H1 (cell line): ENCODE measurements around the gene ADCK2. TPM values are rescaled to one million over a fixed set of nuclear protein-coding genes. Genes with fewer than 3 reads are reported as not detected.

ENCODE experiments used
- CTCF ChIA-PET: fragments of 300-600 bp; sonication (Branson Sonifier 250); formaldehyde crosslinking; loops from one replicate; lab custom pipeline; 2021; ENCODE audit not compliant: partially characterized antibody; lab: Charles Lee
- POLR2A ChIA-PET: fragments of 300-600 bp; sonication (Branson Sonifier 250); formaldehyde crosslinking; loops from one replicate; lab custom pipeline; 2021; ENCODE audit warnings: inconsistent platforms; ENCODE audit not compliant: partially characterized antibody; lab: Charles Lee
- DNase-seq, 2 experiments: peaks; one replicate each; pipeline versions ENCODE4 v3.0.0 to v3.0.0-alpha.2; 2010 to 2022; ENCODE audit warnings: low spot score in 2 of 2, low read depth in 1 of 2, mixed read lengths in 1 of 2
- FAIRE-seq: peaks from 2 replicates; lab custom pipeline; 2011; peaks lifted over from hg19 to GRCh38; lab: Jason Lieb, UNC
- H2AFZ ChIP-seq: 2 replicates; pipeline ENCODE4 v1.8.1; 2012; ENCODE audit warnings: low read length, inconsistent platforms
- H2AK5ac ChIP-seq: 2 replicates; pipeline ENCODE4 v1.6.1; 2013; ENCODE audit warnings: low read depth, low read length
- H2BK120ac ChIP-seq: replicated peaks from 2 replicates; pipeline ENCODE3; 2013; ENCODE audit warnings: low read depth, low read length, inconsistent platforms
- H2BK12ac ChIP-seq: 2 replicates; pipeline ENCODE4 v1.6.1; 2013; ENCODE audit warnings: low read depth, low read length
- H2BK15ac ChIP-seq: 2 replicates; pipeline ENCODE4 v1.6.1; 2013; ENCODE audit warnings: low read length
- H2BK20ac ChIP-seq: 2 replicates; pipeline ENCODE4 v1.6.1; 2013; ENCODE audit warnings: low read length
- H2BK5ac ChIP-seq: 2 replicates; pipeline ENCODE4 v1.6.1; 2013; ENCODE audit warnings: low read depth, low read length
- H3K14ac ChIP-seq: 2 replicates; pipeline ENCODE4 v1.6.1; 2013; ENCODE audit warnings: inconsistent platforms; ENCODE audit not compliant: insufficient read length
- H3K18ac ChIP-seq: 2 replicates; pipeline ENCODE4 v1.6.1; 2013; ENCODE audit warnings: low read length; ENCODE audit errors: extremely low read depth
- H3K23ac ChIP-seq: 2 replicates; pipeline ENCODE4 v1.6.1; 2013; ENCODE audit warnings: inconsistent platforms; ENCODE audit not compliant: insufficient read length
- H3K23me2 ChIP-seq: 2 replicates; pipeline ENCODE4 v1.6.1; 2013; ENCODE audit warnings: low read depth, low read length
- H3K27ac ChIP-seq: 2 replicates; pipeline ENCODE4 v1.6.1; 2011; ENCODE audit warnings: low read depth, low read length, inconsistent platforms
- H3K27me3 ChIP-seq, 4 experiments: replicated peaks in 1 of 4; 1 replicate in 1 of 4; 2 replicates in 3 of 4; pipeline versions ENCODE4 v1.6.1 to v1.8.1; 2011 to 2013; ENCODE audit warnings: low read length in 3 of 4, mild to moderate bottlenecking in 3 of 4, inconsistent platforms in 2 of 4, mixed read lengths in 2 of 4, moderate library complexity in 1 of 4; ENCODE audit not compliant: control insufficient read depth in 3 of 4, insufficient read depth in 3 of 4; ENCODE audit errors: extremely low read depth in 1 of 4
- H3K36me3 ChIP-seq, 4 experiments: 2 replicates each; pipeline versions ENCODE4 v1.6.1 to v1.8.1; 2011 to 2013; ENCODE audit warnings: mild to moderate bottlenecking in 4 of 4, low read length in 3 of 4, moderate library complexity in 2 of 4, control low read depth in 1 of 4, inconsistent platforms in 1 of 4; ENCODE audit not compliant: insufficient read depth in 4 of 4, control insufficient read depth in 2 of 4
- H3K4ac ChIP-seq: replicated peaks from 2 replicates; pipeline ENCODE3; 2013; ENCODE audit warnings: low read length, low read depth, mixed read lengths, inconsistent platforms; ENCODE audit not compliant: insufficient read length
- H3K4me1 ChIP-seq, 4 experiments: replicated peaks in 1 of 4; 1 replicate in 1 of 4; 2 replicates in 3 of 4; pipeline versions ENCODE4 v1.6.1 to v1.8.1; 2011 to 2013; ENCODE audit warnings: low read length in 3 of 4, inconsistent platforms in 2 of 4, mixed read lengths in 1 of 4; ENCODE audit not compliant: insufficient read depth in 4 of 4, control insufficient read depth in 3 of 4
- H3K4me2 ChIP-seq, 2 experiments: 2 replicates each; pipeline versions ENCODE4 v1.6.1 to v1.8.1; 2011 to 2013; ENCODE audit warnings: low read depth in 2 of 2, low read length in 2 of 2, control low read depth in 1 of 2, inconsistent platforms in 1 of 2, mild to moderate bottlenecking in 1 of 2; ENCODE audit not compliant: insufficient read depth in 1 of 2
- H3K4me3 ChIP-seq, 4 experiments: fragments of 200-600, 300-600 bp in 1 of 4; sonication (generic), shearing (Covaris generic), sonication (Bioruptor Twin) in 1 of 4; 2 replicates each; pipeline versions ENCODE4 v1.5.1 to v1.8.1; 2011 to 2016; ENCODE audit warnings: low read length in 4 of 4, low read depth in 3 of 4, control low read depth in 2 of 4, inconsistent platforms in 2 of 4, mild to moderate bottlenecking in 2 of 4, mixed read lengths in 1 of 4, moderate library complexity in 1 of 4; ENCODE audit not compliant: insufficient read depth in 2 of 4; ENCODE audit errors: extremely low read depth in 1 of 4
- H3K56ac ChIP-seq: replicated peaks from 2 replicates; pipeline ENCODE3; 2013; ENCODE audit warnings: low read depth, mild to moderate bottlenecking, mixed read lengths, low read length, inconsistent platforms; ENCODE audit not compliant: insufficient read length
- H3K79me1 ChIP-seq: 2 replicates; pipeline ENCODE4 v1.6.1; 2013; ENCODE audit warnings: low read depth, low read length, control low read depth
- H3K79me2 ChIP-seq, 2 experiments: 2 replicates each; pipeline versions ENCODE4 v1.6.1 to v1.8.1; 2012 to 2013; ENCODE audit warnings: low read length in 2 of 2, mild to moderate bottlenecking in 2 of 2, inconsistent platforms in 1 of 2; ENCODE audit not compliant: insufficient read depth in 2 of 2, control insufficient read depth in 1 of 2
- H3K9ac ChIP-seq, 4 experiments: replicated peaks in 1 of 4; 1 replicate in 1 of 4; 2 replicates in 3 of 4; pipeline versions ENCODE4 v1.6.1 to v1.8.1; 2011 to 2013; ENCODE audit warnings: low read depth in 3 of 4, low read length in 3 of 4, control low read depth in 2 of 4, mild to moderate bottlenecking in 2 of 4, moderate library complexity in 2 of 4, inconsistent platforms in 1 of 4; ENCODE audit errors: extremely low read depth in 1 of 4
- H3K9me3 ChIP-seq, 2 experiments: 2 replicates each; pipeline versions ENCODE4 v1.6.1 to v1.8.1; 2012 to 2013; ENCODE audit warnings: mild to moderate bottlenecking in 2 of 2, moderate library complexity in 2 of 2, control low read depth in 1 of 2, inconsistent platforms in 1 of 2, low read depth in 1 of 2, low read length in 1 of 2, mixed read lengths in 1 of 2; ENCODE audit not compliant: insufficient read depth in 2 of 2
- H4K20me1 ChIP-seq, 2 experiments: replicated peaks in 1 of 2; 2 replicates each; pipeline versions ENCODE3 to v1.8.1; 2011 to 2013; ENCODE audit warnings: inconsistent platforms in 2 of 2, low read length in 2 of 2, mild to moderate bottlenecking in 1 of 2; ENCODE audit not compliant: insufficient read depth in 2 of 2, control insufficient read depth in 1 of 2
- H4K5ac ChIP-seq: 2 replicates; pipeline ENCODE4 v1.6.1; 2013; ENCODE audit warnings: low read length, low read depth, mixed read lengths, inconsistent platforms; ENCODE audit not compliant: insufficient read length
- H4K8ac ChIP-seq: 2 replicates; pipeline ENCODE4 v1.8.0; 2013; ENCODE audit warnings: mild to moderate bottlenecking, moderate library complexity, low read length, inconsistent platforms; ENCODE audit not compliant: insufficient read depth; ENCODE audit errors: extremely low read depth
- H4K91ac ChIP-seq: replicated peaks from 2 replicates; pipeline ENCODE3; 2013; ENCODE audit warnings: low read length, mixed read lengths, inconsistent platforms; ENCODE audit not compliant: insufficient read length
- HDAC2 ChIP-seq, 2 experiments: fragments of 300-600 bp in 1 of 2; sonication (generic) in 1 of 2; IDR thresholded peaks; 2 replicates each; pipeline ENCODE4 v1.6.1; 2011 to 2012; ENCODE audit warnings: low read depth in 2 of 2, low read length in 2 of 2, mild to moderate bottlenecking in 2 of 2, moderate library complexity in 2 of 2, borderline replicate concordance in 1 of 2, inconsistent platforms in 1 of 2
- KDM4A ChIP-seq: IDR thresholded peaks from one replicate; pipeline ENCODE4 v1.7.1; 2012; ENCODE audit warnings: low read depth, mild to moderate bottlenecking, moderate library complexity, low read length, inconsistent platforms; ENCODE audit not compliant: severe bottlenecking
- SUZ12 ChIP-seq: fragments of 200-600 bp; sonication (generic); IDR thresholded peaks from 2 replicates; pipeline ENCODE4 v1.6.1; 2012; ENCODE audit warnings: mild to moderate bottlenecking, inconsistent platforms, low read length, moderate library complexity, mixed read lengths
- WGBS, 2 experiments: shearing (Covaris generic) in 1 of 2; methylation state at CpG; one replicate each; pipeline versions ENCODE4 v1.1.6 to v1.1.7; 2013 to 2015; ENCODE audit warnings: low lambda C conversion rate in 2 of 2, mixed read lengths in 2 of 2, inconsistent platforms in 1 of 2, low coverage in 1 of 2, missing lambda C conversion rate in 1 of 2; ENCODE audit not compliant: insufficient replicate concordance in 2 of 2, insufficient coverage in 1 of 2, insufficient read length in 1 of 2; ENCODE audit errors: extremely low coverage in 1 of 2, missing lambda C conversion rate in 1 of 2; 5-methylcytosine and 5-hydroxymethylcytosine counted together
- polyA plus RNA-seq, 7 experiments: library from polyadenylated mRNA; depleted of rRNA in 3 of 7; stranded (reverse) in 5 of 7; unstranded in 2 of 7; fragments of >200 nt in 5 of 7; fragments of 200-250 nt in 2 of 7; gene quantifications; 1 replicate in 5 of 7; 2 replicates in 1 of 7; 4 replicates in 1 of 7; pipeline versions ENCODE4 v1.2.1 to v1.2.3, GENCODE V29; 2011 to 2013; ENCODE audit warnings: missing spikeins in 2 of 7, mixed read lengths in 2 of 7
- total RNA-seq: library from RNA; stranded (reverse); fragmentation: NEBNext Ultra II Directional; extraction: Animal tissue kit (Norgen Biotek cat#: 25700); gene quantifications from 2 replicates; pipeline ENCODE4 v1.2.1, GENCODE V29; 2021

The ADCK2 gene
- total and polyA plus RNA-seq, 2 of the 8 experiments (the other 6 are each of a cell fraction or from before 2014, with no cell fraction given) = 6.9 to 11.7 TPM

- H4K91ac ChIP-seq = no peak overlapping the region
- H3K14ac ChIP-seq = no peak overlapping the region
- DNase-seq (no peak), FAIRE-seq (no peak)
- ChIA-PET CTCF (interaction anchor here (0.5 to 19.9 kb wide), 12 partner anchors 10 to 447 kb away, joined by 3 to 322 read pairs (median 3); no protein-coding TSS in a partner anchor), POLR2A (interaction anchor here (0.6 to 1.5 kb wide), 5 partner anchors 15 to 243 kb away, joined by 3 to 5 read pairs (median 3); partner anchors contain the start of gene SLC37A3)
- H4K5ac ChIP-seq = no peak overlapping the region
- no peaks in the 10 kb centered on the region for H3K36me3 ChIP-seq
- H3K27ac ChIP-seq = no peak overlapping the region
- no peak overlapping the region for H3K23ac ChIP-seq
- no peaks in the 10 kb centered on the region for H4K20me1 ChIP-seq
- H3K9me3 ChIP-seq = no peaks in the 10 kb centered on the region
- peak overlapping the region; percentile 40; the same call in 1 of the 2 replicates for H2AFZ ChIP-seq
- H3K4me2 ChIP-seq = peak overlapping the region; percentile 64 to 89
- H3K27me3 ChIP-seq = peaks cover 0 to 28% (median 14%) of the 10 kb centered on the region in 4 experiments; a peak in 5 of 7 replicates
- no peak overlapping the region for H2BK15ac ChIP-seq
- no peak for TF ChIP-seq KDM4A
- 0 out of 4 replicates have a peak, but pooled peaks of 1 of the 2 experiments have one; percentile 21 for TF ChIP-seq HDAC2 (IDR thresholded peaks at IDR 0.05; ENCODE audit: borderline replicate concordance in 1 of 2, low read depth in 2 of 2, low read length in 2 of 2)
- 0 out of 2 replicates have a peak, but pooled peaks have one; percentile 18 for TF ChIP-seq SUZ12
- H3K9ac ChIP-seq = no peak overlapping the region
- no peak overlapping the region for H3K56ac ChIP-seq
- 0 out of 4 replicates have a peak, but pooled peaks cover 0 to 2% of the 10 kb centered on the region in 2 experiments for H3K79me2 ChIP-seq
- peaks cover 5 to 20% (median 12%) of the 10 kb centered on the region in 4 experiments for H3K4me1 ChIP-seq
- H3K18ac ChIP-seq = peak overlapping the region; percentile 55; the same call in 1 of the 2 replicates
- no peak overlapping the region for H4K8ac ChIP-seq
- no peak overlapping the region for H3K4ac ChIP-seq
- H2AK5ac ChIP-seq = no peak overlapping the region
- H2BK12ac ChIP-seq = 0 out of 2 replicates have a peak overlapping the region, but pooled peaks have one; percentile 68
- H2BK5ac ChIP-seq = no peak overlapping the region
- WGBS, 2 experiments = 38% methylated on average over 15 of the region's 15 CpGs; no CpG with 5 or more reads in 1 of the 2 experiments
- peaks cover 2% of the 10 kb centered on the region; the same call in 1 of the 2 replicates for H3K79me1 ChIP-seq
- H3K23me2 ChIP-seq = peaks cover 12% of the 10 kb centered on the region
- peak overlapping the region; percentile 56 to 69 (median 62); a peak in 7 of 8 replicates for H3K4me3 ChIP-seq
- H2BK20ac ChIP-seq = no peak overlapping the region; the same call in 1 of the 2 replicates
- H2BK120ac ChIP-seq = no peak overlapping the region
These were observed 31.1 kb upstream of the ADCK2 start for GRCh38 chr7:140641524-140642195.
